ENCODE data around the gene CFAP97D2.
"Not testable (repeated sequence)": the region's sequence is repeated elsewhere in the genome, so short reads cannot be mapped to it uniquely, and the experiment has no call there.

The CFAP97D2 gene

GRCh38 chr13:114179087-114179658 is at the start of gene CFAP97D2:
TSS of gene CFAP97D2 (plus strand) at chr13:114179257. CDS start at chr13:114179331, 74 bp downstream.
- no peak for TF ChIP-seq CTCF (conservative IDR thresholded peaks at IDR 0.05; ENCODE audit: low read length)
- no peak for DNase-seq (ENCODE audit: low read depth)
- no peak within 1 kb of the TSS for H3K4me3 ChIP-seq (ENCODE audit: low read length)

GRCh38 chr13:114129649-114130062 is 49.4 kb upstream of the CFAP97D2 start:
- H3K4me3 ChIP-seq (ENCODE audit: low read length), result peak overlapping the region; percentile 91
- DNase-seq (ENCODE audit: low read depth), result no peak
- no peak for TF ChIP-seq CTCF (conservative IDR thresholded peaks at IDR 0.05; ENCODE audit: low read length)

GRCh38 chr13:114130131-114130836 is 48.8 kb upstream of the CFAP97D2 start:
- DNase-seq (ENCODE audit: low read depth), result no peak
- peak overlapping the region; percentile 91 for H3K4me3 ChIP-seq (ENCODE audit: low read length)
- TF ChIP-seq CTCF (conservative IDR thresholded peaks at IDR 0.05; ENCODE audit: low read length), result no peak

GRCh38 chr13:114130837-114131582 is 48.0 kb upstream of the CFAP97D2 start:
- no peak for TF ChIP-seq CTCF (conservative IDR thresholded peaks at IDR 0.05; ENCODE audit: low read length)
- DNase-seq (ENCODE audit: low read depth), result peak; percentile 88
- peak overlapping the region; percentile 91 for H3K4me3 ChIP-seq (ENCODE audit: low read length)

- TF ChIP-seq CTCF (conservative IDR thresholded peaks at IDR 0.05; ENCODE audit: low read length), result no peak
- peak; percentile 36 for DNase-seq (ENCODE audit: low read depth)
- H3K4me3 ChIP-seq (ENCODE audit: low read length), result peak overlapping the region; percentile 91
Measured at GRCh38 chr13:114131583-114132418, 47.3 kb upstream of the CFAP97D2 start.

GRCh38 chr13:114132419-114133121 is 46.5 kb upstream of the CFAP97D2 start, which contains the start of gene RASA3:
TSS of gene RASA3 (minus strand) at chr13:114132623. CDS start at chr13:114132489, 134 bp downstream.
- peak; percentile 81 for DNase-seq (ENCODE audit: low read depth)
- no peak for TF ChIP-seq CTCF (conservative IDR thresholded peaks at IDR 0.05; ENCODE audit: low read length)
- H3K4me3 ChIP-seq (ENCODE audit: low read length), result peak within 1 kb of the TSS; percentile 91

- H3K4me3 ChIP-seq (ENCODE audit: low read length); DNase-seq (ENCODE audit: low read depth): not testable (repeated sequence)
Measured at GRCh38 chr13:114133126-114133525, 45.9 kb upstream of the CFAP97D2 start.

GRCh38 chr13:114133552-114133951 is 45.5 kb upstream of the CFAP97D2 start:
- not testable (repeated sequence) for H3K4me3 ChIP-seq (ENCODE audit: low read length); DNase-seq (ENCODE audit: low read depth)

Data from AG10803 (cell line).